Common myeloid progenitor, CD34-positive (primary cell): ENCODE results near the gene CDC42SE2.
A peak's percentile ranks its signal among the peaks of the same experiment; 100 is the strongest.

ENCODE experiments used
- CTCF ChIA-PET: fragments of 350-600 bp; sonication (Branson Sonifier 250); formaldehyde crosslinking; loops from one replicate; lab custom pipeline; 2021; ENCODE audit warnings: antibody characterized with exemption; lab: Charles Lee
- POLR2A ChIA-PET: fragments of 350-600 bp; sonication (Branson Sonifier 250); formaldehyde crosslinking; loops from one replicate; lab custom pipeline; 2021; ENCODE audit warnings: antibody characterized with exemption; lab: Charles Lee
- DNase-seq, 3 donors: peaks; one replicate each; pipeline versions ENCODE4 v3.0.0 to v3.0.0-alpha.2; 2013
- H3K27ac ChIP-seq, 2 experiments: 1 replicate in 1 of 2; 2 replicates in 1 of 2; pipeline ENCODE4 v1.7.0; 2013; ENCODE audit warnings: inconsistent platforms in 2 of 2, low read length in 2 of 2, mild to moderate bottlenecking in 2 of 2, low read depth in 1 of 2, moderate library complexity in 1 of 2; ENCODE audit not compliant: severe bottlenecking in 2 of 2, insufficient read depth in 1 of 2, poor library complexity in 1 of 2
- H3K27me3 ChIP-seq, 5 experiments: replicated peaks in 2 of 5; 1 replicate in 3 of 5; 2 replicates in 2 of 5; pipeline versions ENCODE4 v1.6.1 to v1.7.0; 2013; ENCODE audit warnings: low read length in 4 of 5, mild to moderate bottlenecking in 2 of 5, moderate library complexity in 2 of 5, inconsistent platforms in 1 of 5; ENCODE audit not compliant: insufficient read depth in 5 of 5, control insufficient read depth in 4 of 5
- H3K36me3 ChIP-seq, 4 experiments: 1 replicate in 2 of 4; 2 replicates in 2 of 4; pipeline versions ENCODE4 v1.6.1 to v1.7.0; 2013; ENCODE audit warnings: low read length in 3 of 4, control low read depth in 1 of 4, mild to moderate bottlenecking in 1 of 4; ENCODE audit not compliant: control insufficient read depth in 4 of 4, insufficient read depth in 4 of 4
- H3K4me1 ChIP-seq, 4 experiments: 1 replicate in 3 of 4; 2 replicates in 1 of 4; pipeline versions ENCODE4 v1.6.1 to v1.7.1; 2013; ENCODE audit warnings: low read length in 3 of 4, mild to moderate bottlenecking in 3 of 4, control low read depth in 1 of 4, inconsistent platforms in 1 of 4, moderate library complexity in 1 of 4; ENCODE audit not compliant: control insufficient read depth in 4 of 4, insufficient read depth in 4 of 4; ENCODE audit errors: control extremely low read depth in 1 of 4
- H3K4me3 ChIP-seq, 7 experiments: 1 replicate in 4 of 7; 2 replicates in 3 of 7; pipeline versions ENCODE4 v1.5.1 to v1.7.0; 2013; ENCODE audit warnings: mild to moderate bottlenecking in 7 of 7, low read length in 6 of 7, moderate library complexity in 6 of 7, inconsistent platforms in 2 of 7, low read depth in 2 of 7, control low read depth in 1 of 7; ENCODE audit not compliant: insufficient read depth in 4 of 7, control insufficient read depth in 1 of 7; ENCODE audit errors: extremely low read depth in 1 of 7
- H3K9me3 ChIP-seq, 5 experiments: 1 replicate in 4 of 5; 2 replicates in 1 of 5; pipeline versions ENCODE4 v1.6.1 to v1.7.1; 2013; ENCODE audit warnings: low read length in 4 of 5, mild to moderate bottlenecking in 2 of 5, inconsistent platforms in 1 of 5, low read depth in 1 of 5, moderate library complexity in 1 of 5; ENCODE audit not compliant: control insufficient read depth in 4 of 5, insufficient read depth in 2 of 5; ENCODE audit errors: control extremely low read depth in 1 of 5
- WGBS: methylation state at CpG from one replicate; pipeline ENCODE4 v1.1.5; 2013; ENCODE audit not compliant: insufficient coverage; 5-methylcytosine and 5-hydroxymethylcytosine counted together

Gene CDC42SE2

DNA sequence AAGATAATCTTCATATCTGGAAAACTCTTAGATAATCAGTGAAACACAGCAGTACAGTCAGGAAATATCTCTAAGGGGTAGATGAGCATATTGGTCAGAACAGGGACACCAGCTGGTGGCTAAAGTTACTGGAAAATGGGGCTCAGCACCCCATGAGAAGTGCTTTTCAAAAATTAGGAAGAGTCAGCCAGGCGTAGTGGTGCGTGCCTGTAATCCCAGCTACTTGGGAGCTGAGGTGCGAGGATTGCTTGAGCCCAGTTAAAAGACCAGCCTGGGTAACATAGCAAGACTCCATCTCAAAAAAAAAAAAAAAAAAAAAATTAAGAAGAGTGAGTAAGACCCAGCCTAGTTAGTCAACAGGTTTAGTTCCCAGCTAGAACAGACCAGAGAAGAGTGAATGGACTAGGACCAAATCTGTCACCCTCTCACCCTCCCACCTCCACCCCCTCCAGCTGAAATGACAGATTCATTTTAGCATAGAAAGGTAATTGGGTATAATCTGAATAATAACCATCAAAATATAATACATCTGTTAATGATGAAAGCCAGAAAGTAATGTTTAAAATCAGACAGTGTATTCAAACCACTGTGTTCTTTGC, 120.9 kb downstream of the CDC42SE2 start:
- 93% methylated on average over 2 of the region's 3 CpGs for WGBS
- H3K27ac ChIP-seq, result peak overlapping the region in 1 of 2 experiments; percentile 75
- no peaks in the 10 kb centered on the region for H3K9me3 ChIP-seq
- peaks cover 8 to 29% (median 22%) of the 10 kb centered on the region in 4 experiments for H3K36me3 ChIP-seq
- POLR2A ChIA-PET, result no interaction called here
- no peak for DNase-seq
- H3K27me3 ChIP-seq, result no peaks in the 10 kb centered on the region
- peaks cover 34 to 62% (median 49%) of the 10 kb centered on the region in 4 experiments for H3K4me1 ChIP-seq
- CTCF ChIA-PET, result interaction anchor here (0.6 to 10.8 kb wide), 6 partner anchors 11 to 229 kb away, joined by 3 to 95 read pairs (median 5); partner anchors contain the start of gene CDC42SE2
- peak overlapping the region in 1 of 7 experiments; percentile 41 for H3K4me3 ChIP-seq

GRCh38 chr5:131386124-131386523, 122.3 kb downstream of the CDC42SE2 start:
- POLR2A ChIA-PET, result no interaction called here

DNA sequence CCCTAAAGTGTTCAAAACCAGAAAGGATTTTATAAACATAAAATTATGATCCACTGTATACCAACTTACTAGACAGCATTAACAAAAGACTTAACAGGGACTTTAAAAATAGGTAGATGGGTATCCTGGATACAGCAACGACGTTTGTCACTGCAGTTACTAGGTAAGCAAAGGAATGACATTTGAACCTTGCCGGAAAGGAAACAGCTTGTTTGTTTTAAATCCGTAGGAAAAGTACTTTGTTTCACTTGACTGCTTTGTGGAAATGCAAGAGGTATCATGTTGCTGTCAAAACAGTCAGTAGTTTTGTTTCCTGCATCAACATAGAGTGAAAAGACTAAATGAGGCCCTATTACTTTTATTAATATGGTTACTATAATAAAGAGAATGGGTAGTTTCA, 122.9 kb downstream of the CDC42SE2 start:
- no peaks in the 10 kb centered on the region for H3K9me3 ChIP-seq
- no peak for DNase-seq
- H3K27ac ChIP-seq, result no peak overlapping the region
- ChIA-PET POLR2A (no interaction called here), CTCF (interaction anchor here (1.0 to 10.8 kb wide), 3 partner anchors 125 to 226 kb away, joined by 3 to 95 read pairs (median 3); partner anchors contain the start of gene CDC42SE2)
- no peaks in the 10 kb centered on the region for H3K27me3 ChIP-seq
- H3K4me1 ChIP-seq, result peaks cover 21 to 46% (median 32%) of the 10 kb centered on the region in 4 experiments
- H3K4me3 ChIP-seq, result no peak overlapping the region
- peaks cover 12 to 45% (median 26%) of the 10 kb centered on the region in 4 experiments for H3K36me3 ChIP-seq
- WGBS, result 76% methylated on average over 4 of the region's 4 CpGs

More at GRCh38 chr5:131386124-131386523, 122.3 kb downstream of the CDC42SE2 start:
- no peaks in the 10 kb centered on the region for H3K27me3 ChIP-seq
- WGBS, result 100% methylated on average over 1 of the region's 3 CpGs
- peaks cover 8 to 42% (median 26%) of the 10 kb centered on the region in 4 experiments for H3K36me3 ChIP-seq
- no peak for DNase-seq
- H3K4me3 ChIP-seq, result no peak overlapping the region
- CTCF ChIA-PET, result interaction anchor here (1.0 to 10.8 kb wide), 4 partner anchors 22 to 225 kb away, joined by 3 to 95 read pairs (median 3); partner anchors contain the start of gene CDC42SE2
- H3K27ac ChIP-seq, result no peak overlapping the region
- peaks cover 25 to 52% (median 37%) of the 10 kb centered on the region in 4 experiments for H3K4me1 ChIP-seq
- no peaks in the 10 kb centered on the region for H3K9me3 ChIP-seq

GRCh38 chr5:131387255-131387654, 123.4 kb downstream of the CDC42SE2 start:
- peaks cover 17 to 41% (median 27%) of the 10 kb centered on the region in 4 experiments for H3K4me1 ChIP-seq
- peaks cover 16 to 50% (median 29%) of the 10 kb centered on the region in 4 experiments for H3K36me3 ChIP-seq
- POLR2A ChIA-PET, result no interaction called here
- 98% methylated on average over 5 of the region's 6 CpGs for WGBS
- no peaks in the 10 kb centered on the region for H3K9me3 ChIP-seq
- no peak overlapping the region for H3K27ac ChIP-seq
- H3K4me3 ChIP-seq, result no peak overlapping the region
- H3K27me3 ChIP-seq, result no peaks in the 10 kb centered on the region
- CTCF ChIA-PET, result interaction anchor here (0.7 to 10.8 kb wide), 3 partner anchors 125 to 226 kb away, joined by 3 to 95 read pairs (median 3); partner anchors contain the start of gene CDC42SE2
- DNase-seq, result no peak

GRCh38 chr5:131389096-131389868, 125.4 kb downstream of the CDC42SE2 start:
- WGBS, result 20% methylated on average over 1 of the region's 4 CpGs
- Histone ChIP-seq H3K4me1 (peaks cover 4 to 21% (median 8%) of the 10 kb centered on the region in 4 experiments), H3K36me3 (peaks cover 20 to 67% (median 44%) of the 10 kb centered on the region in 4 experiments), H3K27ac (peak overlapping the region in 1 of 2 experiments; percentile 37), H3K27me3 (no peaks in the 10 kb centered on the region), H3K9me3 (no peaks in the 10 kb centered on the region), H3K4me3 (no peak overlapping the region)
- DNase-seq, result no peak
- CTCF ChIA-PET, result interaction anchor here (1.2 to 1.4 kb wide), 2 partner anchors 33 to 174 kb away, joined by 3 read pairs; no protein-coding TSS in a partner anchor
- POLR2A ChIA-PET, result no interaction called here

- Histone ChIP-seq H3K4me3 (no peak overlapping the region), H3K36me3 (peaks cover 22 to 70% (median 46%) of the 10 kb centered on the region in 4 experiments), H3K27ac (peak overlapping the region in 1 of 2 experiments; percentile 37), H3K27me3 (no peaks in the 10 kb centered on the region), H3K9me3 (no peaks in the 10 kb centered on the region), H3K4me1 (peaks cover 4 to 15% (median 5%) of the 10 kb centered on the region in 4 experiments)
- ChIA-PET POLR2A (no interaction called here), CTCF (no interaction called here)
- DNase-seq, result peak in 1 of 3 donors; percentile 45
- no CpG with 5 or more reads among the region's 1 CpG for WGBS
These were observed 126.0 kb downstream of the CDC42SE2 start for GRCh38 chr5:131389869-131390265.
